Osteocyte (in vitro differentiated cells): ENCODE results near the gene LRFN4. TPM values are rescaled to one million over a fixed set of nuclear protein-coding genes. Genes with fewer than 3 reads are reported as not detected.

ENCODE experiments used
- DNase-seq: peaks from one replicate; pipeline ENCODE4 v3.0.0; 2021; ENCODE audit warnings: mixed read lengths; ENCODE audit not compliant: unreplicated experiment; ENCODE audit errors: extremely low spot score
- H3K27ac Mint-ChIP-seq: one replicate; pipeline ENCODE4 v1.8.0; 2021; ENCODE audit warnings: mild to moderate bottlenecking, mixed read lengths; ENCODE audit not compliant: unreplicated experiment
- H3K27me3 Mint-ChIP-seq: one replicate; pipeline ENCODE4 v1.8.0; 2021; ENCODE audit warnings: mixed read lengths; ENCODE audit not compliant: unreplicated experiment
- H3K36me3 Mint-ChIP-seq: one replicate; pipeline ENCODE4 v1.8.0; 2021; ENCODE audit warnings: mixed read lengths; ENCODE audit not compliant: unreplicated experiment
- H3K4me1 Mint-ChIP-seq: one replicate; pipeline ENCODE4 v1.8.0; 2021; ENCODE audit warnings: mixed read lengths; ENCODE audit not compliant: unreplicated experiment
- H3K4me3 Mint-ChIP-seq: one replicate; pipeline ENCODE4 v1.8.0; 2021; ENCODE audit warnings: mild to moderate bottlenecking, moderate library complexity, mixed read lengths; ENCODE audit not compliant: unreplicated experiment
- H3K9me3 Mint-ChIP-seq: one replicate; pipeline ENCODE4 v1.8.0; 2021; ENCODE audit warnings: mixed read lengths; ENCODE audit not compliant: unreplicated experiment
- total RNA-seq: library from RNA; stranded (reverse); gene quantifications from 2 replicates; pipeline ENCODE4 v1.2.1, GENCODE V29; 2021
- TF ChIP-seq, protein P1 (sequence below): fragments of 200-600 bp; sonication (generic); IDR thresholded peaks from 2 replicates; pipeline ENCODE4 v1.5.0; 2021; ENCODE audit warnings: antibody characterized with exemption, mild to moderate bottlenecking, moderate library complexity

The LRFN4 gene
- total RNA-seq, 1 donor from 2014 or later = 45.0 TPM

DNA sequence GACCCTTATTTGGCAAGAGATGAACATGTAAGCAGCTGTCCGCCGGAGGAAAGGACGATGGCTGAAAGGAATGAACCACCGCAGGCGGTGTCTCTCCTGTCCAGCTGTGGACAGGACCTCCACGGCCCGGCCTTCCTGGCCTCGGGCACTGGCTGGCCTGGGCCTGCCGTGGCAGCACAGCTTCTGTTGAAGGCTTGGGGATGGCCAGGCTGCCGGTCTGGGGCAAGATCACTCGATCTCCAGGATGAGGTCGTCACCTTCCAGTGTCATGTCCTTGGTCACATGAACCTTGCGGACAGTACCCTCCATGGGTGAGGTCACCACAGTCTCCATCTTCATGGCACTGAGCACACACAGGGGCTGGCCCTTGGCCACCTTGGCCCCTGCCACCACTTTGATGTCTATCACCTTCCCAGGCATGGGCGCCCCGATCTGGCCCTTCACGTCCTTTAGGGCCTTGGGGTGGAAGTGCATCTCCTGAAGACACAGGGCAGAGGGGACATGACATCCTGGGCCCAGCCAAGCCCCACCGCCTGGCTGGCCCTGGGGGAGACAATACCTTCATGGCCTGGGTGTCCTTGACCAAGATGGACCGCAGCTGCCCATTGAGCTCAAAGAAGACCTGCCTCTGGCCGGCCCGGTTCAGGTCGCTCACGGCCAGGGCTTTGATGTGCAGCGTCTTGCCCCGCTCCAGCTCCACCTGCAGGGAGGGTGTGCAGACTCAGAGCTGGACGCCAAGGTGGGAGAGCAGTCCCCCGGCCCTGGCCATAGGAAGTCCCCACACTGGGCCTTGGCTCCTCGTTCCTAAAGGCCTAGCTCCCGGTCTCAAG lies 8.0 kb upstream of the LRFN4 start:
- TF ChIP-seq, protein P1, sequence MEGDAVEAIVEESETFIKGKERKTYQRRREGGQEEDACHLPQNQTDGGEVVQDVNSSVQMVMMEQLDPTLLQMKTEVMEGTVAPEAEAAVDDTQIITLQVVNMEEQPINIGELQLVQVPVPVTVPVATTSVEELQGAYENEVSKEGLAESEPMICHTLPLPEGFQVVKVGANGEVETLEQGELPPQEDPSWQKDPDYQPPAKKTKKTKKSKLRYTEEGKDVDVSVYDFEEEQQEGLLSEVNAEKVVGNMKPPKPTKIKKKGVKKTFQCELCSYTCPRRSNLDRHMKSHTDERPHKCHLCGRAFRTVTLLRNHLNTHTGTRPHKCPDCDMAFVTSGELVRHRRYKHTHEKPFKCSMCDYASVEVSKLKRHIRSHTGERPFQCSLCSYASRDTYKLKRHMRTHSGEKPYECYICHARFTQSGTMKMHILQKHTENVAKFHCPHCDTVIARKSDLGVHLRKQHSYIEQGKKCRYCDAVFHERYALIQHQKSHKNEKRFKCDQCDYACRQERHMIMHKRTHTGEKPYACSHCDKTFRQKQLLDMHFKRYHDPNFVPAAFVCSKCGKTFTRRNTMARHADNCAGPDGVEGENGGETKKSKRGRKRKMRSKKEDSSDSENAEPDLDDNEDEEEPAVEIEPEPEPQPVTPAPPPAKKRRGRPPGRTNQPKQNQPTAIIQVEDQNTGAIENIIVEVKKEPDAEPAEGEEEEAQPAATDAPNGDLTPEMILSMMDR = no peak
- H3K36me3 Mint-ChIP-seq = peaks cover 15% of the 10 kb centered on the region
- DNase-seq = no peak
- no peaks in the 10 kb centered on the region for H3K27me3 Mint-ChIP-seq
- no peaks in the 10 kb centered on the region for H3K9me3 Mint-ChIP-seq
- peaks cover 15% of the 10 kb centered on the region for H3K4me1 Mint-ChIP-seq
- H3K4me3 Mint-ChIP-seq = no peak overlapping the region
- no peak overlapping the region for H3K27ac Mint-ChIP-seq

- DNase-seq = no peak
- H3K4me3 Mint-ChIP-seq = no peak overlapping the region
- H3K36me3 Mint-ChIP-seq = peaks cover 13% of the 10 kb centered on the region
- no peak overlapping the region for H3K27ac Mint-ChIP-seq
- TF ChIP-seq, protein P1 = no peak
- no peaks in the 10 kb centered on the region for H3K9me3 Mint-ChIP-seq
- H3K27me3 Mint-ChIP-seq = no peaks in the 10 kb centered on the region
- peaks cover 8% of the 10 kb centered on the region for H3K4me1 Mint-ChIP-seq
Measured at GRCh38 chr11:66849501-66850234, 7.2 kb upstream of the LRFN4 start.

- no peak overlapping the region for H3K27ac Mint-ChIP-seq
Measured at GRCh38 chr11:66850235-66850587, 6.7 kb upstream of the LRFN4 start.

DNA sequence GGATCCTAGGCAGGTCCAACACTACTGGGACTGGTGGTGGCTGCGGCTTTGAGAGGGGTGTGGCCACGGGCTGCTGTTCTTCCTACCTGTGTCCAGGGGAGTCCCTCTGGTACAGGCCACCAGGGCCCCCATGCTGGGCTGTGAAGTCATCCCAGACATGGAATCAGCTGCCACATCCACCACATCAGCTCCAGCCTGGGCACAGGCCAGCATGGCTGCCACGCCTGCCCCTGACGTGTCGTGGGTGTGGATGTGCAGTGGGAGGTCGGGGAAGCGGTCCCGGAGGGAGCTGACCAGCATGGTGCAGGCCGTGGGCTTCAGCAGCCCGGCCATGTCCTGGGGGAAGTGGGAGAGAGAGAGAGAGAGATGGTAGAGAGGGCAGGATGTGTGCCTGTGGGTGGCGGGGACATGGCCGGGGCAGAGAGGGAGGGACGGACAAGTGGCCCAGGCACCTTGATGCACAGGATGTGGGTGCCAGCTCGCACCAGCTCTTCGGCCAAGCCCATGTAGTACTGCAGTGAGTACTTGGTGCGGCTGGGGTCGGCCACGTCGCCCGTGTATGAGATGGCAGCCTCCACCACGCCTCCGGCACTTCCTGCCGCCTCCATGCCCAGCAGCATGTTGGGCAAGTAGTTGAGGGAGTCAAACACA lies 6.2 kb upstream of the LRFN4 start:
- no peak overlapping the region for H3K27ac Mint-ChIP-seq
- no peak for DNase-seq
- peaks cover 7% of the 10 kb centered on the region for H3K36me3 Mint-ChIP-seq
- TF ChIP-seq, protein P1 = no peak
- peaks cover 6% of the 10 kb centered on the region for H3K4me1 Mint-ChIP-seq
- no peaks in the 10 kb centered on the region for H3K9me3 Mint-ChIP-seq
- H3K4me3 Mint-ChIP-seq = no peak overlapping the region
- H3K27me3 Mint-ChIP-seq = no peaks in the 10 kb centered on the region

More at GRCh38 chr11:66850235-66850587, 6.7 kb upstream of the LRFN4 start:
- no peak for DNase-seq
- Mint-ChIP-seq H3K4me1 (peaks cover 4% of the 10 kb centered on the region), H3K9me3 (no peaks in the 10 kb centered on the region), H3K27me3 (no peaks in the 10 kb centered on the region), H3K4me3 (no peak overlapping the region), H3K36me3 (peaks cover 9% of the 10 kb centered on the region)
- TF ChIP-seq, protein P1 = no peak

- H3K27ac Mint-ChIP-seq = no peak overlapping the region
- TF ChIP-seq, protein P1 = no peak
- H3K27me3 Mint-ChIP-seq = no peaks in the 10 kb centered on the region
- H3K36me3 Mint-ChIP-seq = peaks cover 7% of the 10 kb centered on the region
- peaks cover 8% of the 10 kb centered on the region for H3K4me1 Mint-ChIP-seq
- H3K9me3 Mint-ChIP-seq = no peaks in the 10 kb centered on the region
- no peak for DNase-seq
- no peak overlapping the region for H3K4me3 Mint-ChIP-seq
Measured at GRCh38 chr11:66851239-66851596, 5.6 kb upstream of the LRFN4 start.
